Measurements from ENCODE around the gene DLX5.

Gene DLX5

GRCh38 chr7:97007583-97007861 lies 17.1 kb downstream of the DLX5 start:
- in situ Hi-C loops (cut with HindIII; ENCODE audit: low pct_ligation_motif_present, low pct_unique_long_range_greater_than_20kb, low sequenced_read_pairs), result no loop called here
- DNase-seq, result no peak

GRCh38 chr7:97006816-97007582 lies 17.6 kb downstream of the DLX5 start:
- no peak for DNase-seq
- in situ Hi-C loops (cut with HindIII; ENCODE audit: low pct_ligation_motif_present, low pct_unique_long_range_greater_than_20kb, low sequenced_read_pairs), result no loop called here

- peak; percentile 13 for DNase-seq
- in situ Hi-C loops (cut with HindIII; ENCODE audit: low pct_ligation_motif_present, low pct_unique_long_range_greater_than_20kb, low sequenced_read_pairs), result no loop called here
Measured at GRCh38 chr7:97006055-97006815, 18.4 kb downstream of the DLX5 start.

GRCh38 chr7:97005183-97006054 lies 19.2 kb downstream of the DLX5 start, which contains the start of gene DLX6:
Gene DLX6 (plus strand): TSS chr7:97005553. CDS start chr7:97005978, 425 bp downstream.
- in situ Hi-C loops (cut with HindIII; ENCODE audit: low pct_ligation_motif_present, low pct_unique_long_range_greater_than_20kb, low sequenced_read_pairs), result no loop called here
- no peak for DNase-seq

- DNase-seq, result no peak
- in situ Hi-C loops (cut with HindIII; ENCODE audit: low pct_ligation_motif_present, low pct_unique_long_range_greater_than_20kb, low sequenced_read_pairs), result no loop called here
Measured at GRCh38 chr7:97004247-97005182, 20.1 kb downstream of the DLX5 start.

- DNase-seq, result no peak
- in situ Hi-C loops (cut with HindIII; ENCODE audit: low pct_ligation_motif_present, low pct_unique_long_range_greater_than_20kb, low sequenced_read_pairs), result no loop called here
Measured at GRCh38 chr7:97003262-97004246, 21.1 kb downstream of the DLX5 start.

GRCh38 chr7:97002555-97003261 lies 21.9 kb downstream of the DLX5 start:
- in situ Hi-C loops (cut with HindIII; ENCODE audit: low pct_ligation_motif_present, low pct_unique_long_range_greater_than_20kb, low sequenced_read_pairs), result no loop called here
- DNase-seq, result no peak

GRCh38 chr7:97001656-97002554 lies 22.7 kb downstream of the DLX5 start:
- in situ Hi-C loops (cut with HindIII; ENCODE audit: low pct_ligation_motif_present, low pct_unique_long_range_greater_than_20kb, low sequenced_read_pairs), result no loop called here
- no peak for DNase-seq

GRCh38 chr7:97001221-97001620 lies 23.4 kb downstream of the DLX5 start:
- no peak for DNase-seq
- in situ Hi-C loops (cut with HindIII; ENCODE audit: low pct_ligation_motif_present, low pct_unique_long_range_greater_than_20kb, low sequenced_read_pairs), result no loop called here

- in situ Hi-C loops (cut with HindIII; ENCODE audit: low pct_ligation_motif_present, low pct_unique_long_range_greater_than_20kb, low sequenced_read_pairs), result no loop called here
- no peak for DNase-seq
Measured at GRCh38 chr7:96998744-96999143, 25.9 kb downstream of the DLX5 start.

GRCh38 chr7:96998333-96998732 lies 26.3 kb downstream of the DLX5 start:
- in situ Hi-C loops (cut with HindIII; ENCODE audit: low pct_ligation_motif_present, low pct_unique_long_range_greater_than_20kb, low sequenced_read_pairs), result no loop called here
- DNase-seq, result no peak

- in situ Hi-C loops (cut with HindIII; ENCODE audit: low pct_ligation_motif_present, low pct_unique_long_range_greater_than_20kb, low sequenced_read_pairs), result no loop called here
Measured at GRCh38 chr7:96997512-96998032, 27.1 kb downstream of the DLX5 start.

GRCh38 chr7:96996958-96997511 lies 27.6 kb downstream of the DLX5 start:
- DNase-seq, result no peak
- in situ Hi-C loops (cut with HindIII; ENCODE audit: low pct_ligation_motif_present, low pct_unique_long_range_greater_than_20kb, low sequenced_read_pairs), result no loop called here

More at GRCh38 chr7:96997512-96998032, 27.1 kb downstream of the DLX5 start:
- DNase-seq, result no peak

- in situ Hi-C loops (cut with HindIII; ENCODE audit: low pct_ligation_motif_present, low pct_unique_long_range_greater_than_20kb, low sequenced_read_pairs), result no loop called here
- no peak for DNase-seq
Measured at GRCh38 chr7:96996111-96996957, 28.3 kb downstream of the DLX5 start.
